GM18907 (cell line): ENCODE data around the gene MARK3.
A peak's percentile ranks its signal among the peaks of the same experiment; 100 is the strongest.
"Not testable (repeated sequence)": the region's sequence is repeated elsewhere in the genome, so short reads cannot be mapped to it uniquely, and the experiment has no call there.

Source experiments
- ATAC-seq: cut with Tn5 transposase; IDR thresholded peaks from one replicate; pipeline ENCODE4 v1.9.1; 2021; ENCODE audit warnings: mild to moderate bottlenecking, moderate library complexity; ENCODE audit not compliant: unreplicated experiment

Gene MARK3

GRCh38 chr14:103510724-103511693, 125.8 kb downstream of the MARK3 start:
- ATAC-seq, result no peak

GRCh38 chr14:103512180-103512579, 127.0 kb downstream of the MARK3 start:
- not testable (repeated sequence) for ATAC-seq

GRCh38 chr14:103512701-103513611, 127.7 kb downstream of the MARK3 start:
- ATAC-seq, result no peak

DNA sequence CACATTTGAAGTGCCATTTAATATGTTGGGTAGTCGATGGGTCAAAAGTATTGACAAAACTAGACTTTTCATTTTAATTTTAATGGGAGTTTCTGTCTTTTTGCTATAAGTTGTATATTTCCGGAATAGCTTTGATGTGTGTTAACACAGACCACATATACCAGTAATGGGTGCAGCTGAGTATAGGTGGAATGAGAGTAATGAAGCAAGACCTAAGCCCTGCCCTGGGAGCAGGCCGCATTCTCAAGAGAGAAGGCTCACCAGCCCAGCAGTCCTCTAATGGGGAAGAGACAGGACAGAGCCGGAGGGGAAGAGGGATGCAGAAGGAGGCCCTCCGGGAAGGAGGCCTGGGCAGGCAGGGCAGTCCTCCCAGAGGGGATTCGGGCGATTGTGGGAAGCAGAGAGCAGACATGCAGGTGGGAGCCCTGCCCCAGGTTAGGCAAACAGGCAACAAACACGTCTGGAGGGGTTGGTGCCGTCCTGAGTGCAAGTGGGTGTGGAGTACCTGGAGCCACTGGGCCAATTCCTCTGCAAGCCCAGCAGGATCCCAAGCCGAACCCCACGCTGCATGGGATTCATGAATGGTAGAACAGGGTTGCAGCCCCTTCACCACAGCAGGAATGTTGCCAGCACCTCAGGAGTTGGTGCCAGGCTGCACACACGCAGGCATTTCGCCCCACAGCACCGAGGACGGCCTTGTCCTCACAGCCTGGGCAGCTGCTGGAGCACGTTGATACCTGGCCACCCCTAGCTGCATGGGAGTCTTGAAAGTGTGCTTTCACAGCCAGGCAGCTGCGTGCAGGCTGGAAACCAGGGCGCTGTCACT, 129.6 kb downstream of the MARK3 start:
- no peak for ATAC-seq

DNA sequence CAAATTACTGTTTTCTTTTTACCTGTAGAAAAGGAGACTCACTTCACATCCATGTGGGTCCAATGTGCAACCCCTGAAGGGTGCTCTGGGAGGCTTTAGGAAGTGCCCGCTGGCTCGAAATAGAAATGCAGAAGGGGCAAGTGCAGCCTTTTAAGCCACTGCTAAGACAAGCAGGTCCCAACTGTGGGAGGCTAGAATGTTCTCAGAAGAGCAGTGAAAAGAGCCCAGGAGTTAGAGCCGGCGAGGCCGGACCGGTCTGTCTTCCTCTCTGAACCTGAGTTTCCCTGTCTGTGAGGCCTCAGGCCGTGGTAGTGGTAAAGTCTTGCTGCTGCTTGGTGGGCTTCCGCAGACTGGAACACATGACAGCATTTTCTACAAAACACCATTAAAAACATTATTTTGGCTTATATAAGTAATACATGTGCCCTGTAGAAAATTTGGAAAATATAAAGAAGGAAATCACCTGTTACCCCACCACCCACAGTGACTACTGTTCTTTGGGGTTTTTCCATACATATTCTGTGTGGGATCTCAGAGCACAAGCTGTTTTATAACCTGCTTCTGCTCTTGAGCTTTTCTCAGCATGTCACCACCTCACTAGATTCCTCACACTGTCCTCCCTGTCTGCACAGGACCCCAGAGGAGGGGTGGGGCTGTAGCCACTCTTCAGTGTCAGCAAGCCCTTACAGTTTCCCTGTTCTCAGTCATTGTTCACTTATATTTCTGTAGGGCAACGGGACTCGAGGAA, 131.4 kb downstream of the MARK3 start:
- no peak for ATAC-seq

GRCh38 chr14:103517174-103517566, 132.0 kb downstream of the MARK3 start:
- no peak for ATAC-seq

DNA sequence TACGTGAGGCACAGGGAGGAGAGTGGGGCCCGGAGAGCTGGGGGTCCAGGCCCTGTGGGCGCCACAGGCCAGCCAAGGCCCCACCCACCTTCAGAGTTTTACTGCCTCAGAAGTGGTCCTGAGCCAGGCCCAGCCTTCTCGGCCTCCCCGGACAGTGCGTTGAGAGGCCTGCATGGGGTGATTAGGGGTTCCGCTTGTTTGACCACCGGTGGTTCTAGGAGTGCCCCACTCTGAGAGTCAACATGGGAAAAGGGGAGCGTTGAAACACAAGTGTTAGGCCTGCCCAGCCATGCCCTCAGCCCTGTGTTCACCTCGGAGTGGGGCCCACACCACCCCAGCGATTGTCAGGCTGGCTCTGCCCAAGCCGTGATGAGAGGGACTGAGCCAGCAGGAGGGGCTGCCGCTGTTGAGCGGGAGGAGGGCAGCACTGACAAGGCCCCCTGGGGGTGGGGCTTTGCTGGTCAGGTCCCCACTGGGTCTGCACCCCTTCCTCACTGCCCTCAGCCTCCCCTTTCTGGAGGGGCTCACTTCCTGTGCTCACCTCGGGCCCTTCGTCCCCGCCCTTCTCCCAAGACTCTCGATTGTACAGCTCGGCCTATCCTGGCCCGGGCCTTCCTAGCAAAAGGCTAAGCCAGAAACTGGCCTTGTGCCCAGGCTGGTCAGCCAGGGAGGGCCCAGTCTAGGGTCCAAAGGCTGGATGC, 132.7 kb downstream of the MARK3 start:
- no peak for ATAC-seq

DNA sequence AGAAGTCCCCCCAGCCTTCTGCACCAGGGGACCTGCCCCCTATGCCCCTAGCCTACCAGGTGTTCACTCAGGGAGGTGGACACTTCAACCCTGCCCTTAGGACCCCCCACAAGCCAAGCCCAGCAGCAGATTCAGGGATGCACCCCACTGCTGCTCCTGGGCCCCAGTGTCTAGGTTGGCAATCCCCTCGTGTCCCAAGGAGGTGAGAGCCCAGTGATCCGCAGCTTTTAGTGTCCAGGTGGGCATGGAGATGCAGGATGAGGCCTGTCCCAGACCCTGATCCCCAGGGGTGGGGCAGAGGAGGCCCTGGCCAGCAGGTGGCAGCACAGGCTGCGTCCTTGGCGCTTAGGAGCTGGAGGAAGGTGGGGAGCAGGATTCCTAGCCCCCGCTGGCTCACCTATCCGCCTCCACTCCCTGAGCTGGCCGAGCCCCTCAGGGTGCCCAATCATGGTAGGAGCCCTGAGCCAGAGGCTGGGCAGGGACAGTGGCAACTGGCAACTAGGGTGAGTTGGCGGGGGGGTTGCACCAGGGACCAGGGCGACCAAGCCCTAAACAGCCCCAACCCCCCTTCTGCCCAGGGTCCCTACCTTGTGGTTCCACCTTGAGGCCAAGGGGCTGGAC, 133.3 kb downstream of the MARK3 start:
- ATAC-seq, result no peak

DNA sequence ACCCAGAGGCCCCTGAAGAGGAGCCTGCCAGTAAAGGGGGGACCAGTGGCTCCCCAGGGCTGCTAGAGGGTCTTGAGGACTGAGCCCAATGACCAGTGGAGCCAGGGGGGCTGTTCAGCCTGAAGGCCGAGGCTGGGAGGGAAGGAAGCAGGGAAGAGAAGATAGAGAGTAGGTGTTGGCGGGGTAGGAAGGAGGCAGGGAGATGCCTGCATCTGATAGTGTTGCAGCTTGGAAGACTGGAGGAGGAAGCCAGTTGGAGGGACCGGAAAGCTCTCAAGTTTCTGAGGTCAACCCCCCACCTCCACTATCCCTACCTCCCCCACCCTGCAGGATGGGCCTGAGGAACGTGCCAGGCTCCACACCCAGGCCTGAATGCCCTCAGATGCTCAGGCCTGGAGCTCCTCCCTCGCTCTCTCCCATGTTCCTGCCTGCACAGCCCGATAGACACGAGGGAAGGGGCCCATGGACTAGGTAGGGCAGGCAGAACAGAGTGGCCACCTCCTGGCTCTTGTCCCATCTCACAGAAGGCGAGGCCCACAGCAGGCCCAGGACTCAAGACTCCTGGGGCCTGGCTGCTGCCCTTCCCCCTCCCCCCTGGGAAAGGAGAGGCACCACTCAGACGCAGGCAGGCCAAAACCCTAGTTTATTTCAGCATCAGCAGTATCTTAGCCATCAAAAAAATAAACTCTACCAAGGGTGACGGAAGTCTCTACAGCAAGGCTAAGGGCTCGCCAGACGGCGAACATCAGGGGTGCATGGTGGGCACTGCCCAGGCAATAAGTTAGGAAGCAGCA, 134.0 kb downstream of the MARK3 start:
- no peak for ATAC-seq

GRCh38 chr14:103519837-103520212, 134.6 kb downstream of the MARK3 start:
- no peak for ATAC-seq

DNA sequence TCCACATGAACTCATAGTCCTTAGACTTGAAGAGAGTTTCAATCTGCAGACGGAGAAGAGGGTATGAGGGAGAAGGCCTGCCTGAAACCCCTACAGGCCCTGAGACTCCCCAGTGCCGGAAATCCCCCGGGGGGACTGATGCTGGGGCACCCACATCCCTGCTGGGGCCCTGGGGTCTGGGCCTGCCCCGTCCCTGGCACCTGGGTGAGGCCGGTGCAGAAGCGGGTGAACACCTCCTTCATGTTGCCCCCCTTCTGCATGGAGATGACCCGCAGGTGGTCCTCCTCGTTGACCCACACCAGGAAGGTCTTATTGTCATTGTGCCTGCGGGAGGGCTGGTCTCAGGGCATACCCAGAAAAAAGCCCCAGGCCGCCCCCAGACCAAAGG, 135.0 kb downstream of the MARK3 start:
- ATAC-seq, result no peak

- peak; percentile 42 for ATAC-seq
Measured at GRCh38 chr14:103520657-103521437, 135.6 kb downstream of the MARK3 start.

GRCh38 chr14:103521438-103521950, 136.3 kb downstream of the MARK3 start:
- no peak for ATAC-seq

- no peak for ATAC-seq
Measured at GRCh38 chr14:103521951-103522563, 136.8 kb downstream of the MARK3 start.

- ATAC-seq, result no peak
Measured at GRCh38 chr14:103522649-103523574, 137.7 kb downstream of the MARK3 start, which contains the start of gene CKB. Gene CKB, minus strand, starts transcription at chr14:103522830. Its CDS starts 337 bp downstream, at chr14:103522493.

DNA sequence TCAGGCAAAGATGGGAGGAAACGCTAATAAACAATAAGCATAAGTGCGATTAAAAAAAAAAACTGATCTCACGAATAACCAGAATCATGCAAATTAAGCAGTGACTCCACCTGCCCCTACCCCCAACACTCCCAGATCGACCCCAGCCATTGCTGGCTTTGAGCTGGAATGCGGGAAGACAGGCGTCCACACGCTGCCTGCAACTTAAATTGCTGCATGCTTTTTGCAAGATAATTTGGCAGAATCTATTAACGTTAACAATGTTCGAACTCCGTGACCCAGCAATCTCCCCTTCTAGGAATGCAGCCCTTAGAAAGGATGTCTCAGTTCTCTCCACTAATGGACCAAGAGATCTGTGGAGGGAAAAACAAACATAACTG, 138.3 kb downstream of the MARK3 start:
- no peak for ATAC-seq
